GM13976 (cell line): Measurements from ENCODE around the gene SESN3.

Experiments
- DNase-seq: peaks from one replicate; pipeline ENCODE4 v3.0.0; 2012; ENCODE audit warnings: low spot score
- in situ Hi-C: fragments of 300-500 bp; cut with MboI; formaldehyde crosslinking; loops from one replicate; pipeline ENCODE4 v1.12.0; 2022; ENCODE audit warnings: low sequenced_read_pairs, mixed read lengths, inconsistent platforms; ENCODE audit not compliant: unreplicated experiment
- TF ChIP-seq, protein P1 (sequence below): IDR thresholded peaks from 2 replicates; pipeline ENCODE4 v1.5.1; 2012; ENCODE audit warnings: borderline replicate concordance, mild to moderate bottlenecking; ENCODE audit not compliant: insufficient read depth; ENCODE audit errors: extremely low read depth, missing control alignments, control extremely low read depth

The SESN3 gene

DNA sequence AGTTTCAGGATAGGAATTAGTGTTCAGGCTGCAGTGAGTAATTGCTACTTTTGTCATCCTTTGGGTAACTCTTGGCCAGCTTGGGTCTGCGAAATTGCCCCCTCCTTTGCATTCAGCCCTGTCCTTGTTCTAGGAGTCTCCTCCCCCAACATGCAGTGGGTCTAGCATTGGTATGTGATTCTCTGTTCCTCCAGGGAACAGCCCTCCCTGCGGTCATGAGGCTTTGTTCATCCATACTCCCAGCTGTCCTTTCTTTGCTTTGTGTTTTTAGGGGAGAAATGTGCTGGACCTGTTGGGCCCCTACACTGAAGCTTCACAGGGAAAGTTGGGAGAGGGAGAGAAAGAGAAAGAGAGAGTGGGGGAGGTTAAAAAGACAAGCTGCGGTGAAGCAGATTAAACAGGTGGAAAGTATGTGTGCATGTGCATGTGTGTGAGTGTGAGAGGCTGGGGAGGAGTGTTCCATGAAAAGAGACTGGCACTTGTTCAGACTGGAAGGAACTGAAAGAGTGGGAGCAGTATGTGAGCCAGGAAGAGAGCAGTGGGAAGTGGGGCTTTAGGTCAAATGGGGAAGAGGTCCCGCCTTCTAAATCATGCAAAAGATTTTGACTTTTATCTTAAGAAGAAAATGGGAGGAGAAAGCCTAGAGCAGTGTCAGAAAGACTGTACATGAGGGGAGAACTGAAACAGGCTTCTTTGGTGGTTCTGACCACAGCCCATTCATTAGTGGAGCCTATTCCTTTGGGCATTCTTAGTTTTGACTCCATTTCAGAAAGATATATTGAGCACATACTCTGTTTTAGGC, 17.9 kb upstream of the SESN3 start:
- in situ Hi-C loops: no loop called here
- peak; percentile 16 for DNase-seq
- TF ChIP-seq, protein P1, sequence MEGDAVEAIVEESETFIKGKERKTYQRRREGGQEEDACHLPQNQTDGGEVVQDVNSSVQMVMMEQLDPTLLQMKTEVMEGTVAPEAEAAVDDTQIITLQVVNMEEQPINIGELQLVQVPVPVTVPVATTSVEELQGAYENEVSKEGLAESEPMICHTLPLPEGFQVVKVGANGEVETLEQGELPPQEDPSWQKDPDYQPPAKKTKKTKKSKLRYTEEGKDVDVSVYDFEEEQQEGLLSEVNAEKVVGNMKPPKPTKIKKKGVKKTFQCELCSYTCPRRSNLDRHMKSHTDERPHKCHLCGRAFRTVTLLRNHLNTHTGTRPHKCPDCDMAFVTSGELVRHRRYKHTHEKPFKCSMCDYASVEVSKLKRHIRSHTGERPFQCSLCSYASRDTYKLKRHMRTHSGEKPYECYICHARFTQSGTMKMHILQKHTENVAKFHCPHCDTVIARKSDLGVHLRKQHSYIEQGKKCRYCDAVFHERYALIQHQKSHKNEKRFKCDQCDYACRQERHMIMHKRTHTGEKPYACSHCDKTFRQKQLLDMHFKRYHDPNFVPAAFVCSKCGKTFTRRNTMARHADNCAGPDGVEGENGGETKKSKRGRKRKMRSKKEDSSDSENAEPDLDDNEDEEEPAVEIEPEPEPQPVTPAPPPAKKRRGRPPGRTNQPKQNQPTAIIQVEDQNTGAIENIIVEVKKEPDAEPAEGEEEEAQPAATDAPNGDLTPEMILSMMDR: no peak

DNA sequence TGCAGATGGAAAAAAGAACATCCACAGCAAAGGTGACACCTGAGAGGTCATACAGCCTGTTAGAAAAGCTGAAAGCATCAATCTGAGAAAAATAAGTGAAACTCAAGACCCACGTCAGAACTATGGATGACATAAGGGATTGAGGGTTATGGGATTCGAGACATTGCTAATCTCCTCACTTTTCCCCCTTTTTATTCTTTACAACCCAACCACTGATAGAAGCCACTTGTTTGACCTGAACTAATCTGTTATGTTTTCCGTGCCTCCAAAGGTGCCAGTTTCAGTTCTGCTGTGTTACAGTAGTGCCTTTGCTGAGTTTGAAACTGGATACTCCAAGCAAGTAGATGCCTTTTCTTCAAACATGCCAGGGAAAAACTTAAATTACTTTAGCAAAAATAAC, 16.9 kb upstream of the SESN3 start:
- TF ChIP-seq, protein P1: no peak
- DNase-seq: no peak
- in situ Hi-C loops: no loop called here

DNA sequence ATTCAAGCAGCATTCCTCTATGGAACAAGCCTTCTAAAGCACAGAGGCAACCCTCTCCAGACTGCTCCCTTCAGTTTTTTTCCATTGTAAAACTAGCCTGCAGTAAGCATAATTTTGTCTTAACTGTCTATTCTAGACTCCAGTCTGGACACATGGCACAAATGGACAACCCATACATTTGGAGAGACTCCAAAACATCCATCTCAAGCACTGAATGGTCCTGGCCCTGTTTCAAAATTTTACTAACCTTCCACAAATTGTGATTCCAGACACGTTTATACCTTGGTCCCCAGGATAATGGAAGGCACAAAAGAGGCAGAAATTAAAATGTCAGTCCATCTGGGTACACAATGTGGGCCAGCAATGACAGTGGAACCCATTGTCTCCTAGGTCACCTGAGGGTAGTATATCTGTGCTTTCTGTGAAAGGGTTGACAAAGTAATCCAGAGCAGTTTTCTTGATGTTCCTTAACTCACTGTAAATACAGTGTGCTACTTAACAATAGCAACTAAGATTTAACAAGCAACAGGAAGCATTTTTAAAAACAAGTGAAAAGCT, 16.2 kb upstream of the SESN3 start:
- TF ChIP-seq, protein P1: no peak
- in situ Hi-C loops: no loop called here

DNA sequence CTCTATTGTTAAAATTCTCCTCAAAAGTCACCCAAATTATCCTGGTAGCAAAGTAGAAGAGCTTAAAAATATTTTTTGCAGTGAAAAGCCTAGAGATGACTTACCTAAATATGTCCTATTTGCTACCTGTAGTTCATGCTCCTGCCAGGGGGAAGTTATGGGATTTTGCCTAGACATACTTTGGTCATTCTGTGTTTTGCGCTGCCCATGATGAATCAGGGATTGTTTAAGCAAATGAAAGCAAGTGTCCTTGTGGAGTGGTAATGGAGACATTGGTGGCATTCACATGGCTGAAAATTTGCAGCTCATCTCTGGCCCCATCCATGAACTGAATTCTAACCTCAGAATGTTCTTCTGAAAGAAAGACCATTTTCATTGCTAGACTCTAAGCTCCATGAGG, 14.6 kb upstream of the SESN3 start:
- DNase-seq: no peak

More for the DNA sequence above, 16.2 kb upstream of the SESN3 start:
- no peak for DNase-seq

DNA sequence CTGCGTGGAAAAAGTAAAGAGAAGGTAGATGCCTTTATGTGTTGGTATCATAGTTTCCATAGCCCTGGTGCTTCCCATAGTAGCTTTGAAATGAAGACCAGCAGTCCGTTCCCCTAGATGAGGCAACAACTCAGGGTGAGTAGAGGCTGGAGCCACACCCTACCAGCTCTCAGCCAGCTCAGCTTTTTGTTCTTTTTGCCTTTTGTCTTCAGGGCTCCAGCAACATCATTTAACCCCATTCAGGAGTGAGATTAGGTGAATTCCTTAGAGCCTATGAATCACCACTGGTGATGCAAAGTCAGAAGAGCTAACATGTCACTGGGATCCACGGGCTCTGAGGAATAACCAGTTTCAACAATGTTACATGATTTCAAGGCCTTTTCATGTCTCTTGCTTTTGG, 14.0 kb upstream of the SESN3 start:
- TF ChIP-seq, protein P1: no peak
- in situ Hi-C loops: no loop called here
- DNase-seq: no peak

More for the DNA sequence above, 14.6 kb upstream of the SESN3 start:
- TF ChIP-seq, protein P1: no peak
- in situ Hi-C loops: no loop called here

DNA sequence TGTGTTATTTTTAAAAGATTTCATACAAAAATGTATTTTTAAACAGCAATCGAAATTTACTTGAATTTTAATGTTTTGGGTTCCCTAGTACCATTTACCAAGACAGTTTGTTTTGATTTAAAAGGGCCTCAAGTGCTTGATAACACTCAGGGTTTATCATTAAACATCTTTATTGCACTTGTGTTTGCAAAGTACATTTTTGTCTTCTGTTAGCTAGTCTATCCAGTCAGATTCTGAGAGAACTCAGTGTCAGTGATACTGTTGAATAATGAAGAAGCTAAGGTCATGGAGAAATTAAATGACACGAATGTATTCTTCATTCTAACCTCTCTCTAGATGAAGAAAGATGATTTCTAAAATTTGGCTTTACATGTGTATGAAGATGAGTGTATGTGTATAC, 12.7 kb upstream of the SESN3 start:
- in situ Hi-C loops: no loop called here
- DNase-seq: no peak
- TF ChIP-seq, protein P1: no peak
